Fibroblast of gingiva (primary cell): ENCODE measurements around the gene TMPRSS6.

Experiments
- DNase-seq: peaks from one replicate; pipeline ENCODE4 v3.0.0-alpha.2; 2011; ENCODE audit warnings: low read depth

The TMPRSS6 gene

DNA sequence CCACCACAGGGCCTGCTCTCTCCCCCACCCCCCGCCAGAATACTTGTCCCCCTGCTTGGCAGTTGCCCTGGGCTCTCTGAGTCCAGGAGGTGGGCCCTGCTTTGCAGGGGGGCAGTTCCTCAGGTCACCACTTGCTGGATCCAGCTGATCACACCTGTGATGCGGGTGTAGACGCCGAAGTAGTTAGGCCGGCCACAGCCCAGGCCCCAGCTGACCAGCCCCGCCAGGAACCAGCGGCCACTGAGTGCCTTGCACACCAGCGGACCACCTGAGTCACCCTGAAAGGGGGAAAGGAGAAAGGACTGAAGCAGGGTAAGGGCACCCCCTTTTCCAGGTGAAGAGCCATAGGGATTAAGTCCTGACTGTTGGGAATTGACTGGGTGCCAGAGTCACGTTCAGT, 43.6 kb downstream of the TMPRSS6 start:
- no peak for DNase-seq

DNA sequence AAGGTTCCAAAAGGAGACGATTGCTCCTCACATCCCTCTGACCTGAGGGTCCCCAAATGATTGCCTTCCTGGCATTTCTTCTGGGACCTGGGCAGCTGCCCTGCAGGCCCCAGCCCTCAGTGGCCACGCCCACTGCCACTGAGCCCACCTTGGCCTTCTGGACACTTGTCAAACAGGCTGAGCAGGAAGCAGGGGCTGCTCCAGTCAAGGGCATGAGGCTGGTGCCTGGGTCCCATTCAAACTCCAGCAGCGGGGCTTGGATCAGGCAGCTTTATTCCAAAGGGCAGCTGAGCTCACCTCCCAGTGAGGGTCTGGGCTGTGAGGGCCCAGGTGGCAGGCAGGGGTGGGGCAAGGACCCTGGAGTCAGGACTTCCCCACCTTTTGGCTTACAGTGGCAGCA, 44.3 kb downstream of the TMPRSS6 start:
- no peak for DNase-seq

- no peak for DNase-seq
Measured at GRCh38 chr22:37064553-37064952, 45.0 kb downstream of the TMPRSS6 start.

- no peak for DNase-seq
Measured at GRCh38 chr22:37063431-37064420, 45.8 kb downstream of the TMPRSS6 start.

GRCh38 chr22:37062702-37063381, 46.7 kb downstream of the TMPRSS6 start:
- no peak for DNase-seq

GRCh38 chr22:37062376-37062675, 47.2 kb downstream of the TMPRSS6 start:
- no peak for DNase-seq

GRCh38 chr22:37061611-37062375, 47.7 kb downstream of the TMPRSS6 start:
- no peak for DNase-seq

- DNase-seq: no peak
Measured at GRCh38 chr22:37060801-37061610, 48.5 kb downstream of the TMPRSS6 start.

DNA sequence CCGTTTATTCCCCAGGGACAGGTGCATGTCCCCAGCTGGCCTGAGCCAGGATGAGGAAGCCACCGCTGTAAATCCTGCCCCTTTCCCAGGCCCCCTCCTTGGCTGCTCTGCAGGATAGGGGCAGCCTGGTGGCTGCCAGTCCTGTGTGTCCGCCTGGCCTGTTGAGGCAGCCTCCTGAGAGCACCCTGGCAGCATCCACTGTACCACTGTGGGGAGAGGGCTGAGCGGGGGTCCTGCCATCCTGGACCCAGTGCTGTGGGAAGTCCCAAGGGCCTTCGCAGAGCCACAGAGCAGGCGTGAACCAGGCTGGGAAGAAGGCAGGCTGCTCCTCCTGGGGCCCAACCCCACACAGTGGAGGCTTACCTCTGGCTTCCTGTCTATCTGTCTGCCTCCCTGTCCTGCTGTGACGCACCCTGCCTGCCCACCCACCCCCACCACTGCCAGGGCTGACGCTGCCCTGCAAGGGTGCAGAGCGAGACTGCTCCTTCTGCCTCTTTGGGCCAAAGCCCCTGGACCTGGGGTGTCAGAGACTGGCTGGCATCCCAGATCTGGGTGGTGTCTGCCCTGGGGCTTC, 49.5 kb downstream of the TMPRSS6 start:
- no peak for DNase-seq

DNA sequence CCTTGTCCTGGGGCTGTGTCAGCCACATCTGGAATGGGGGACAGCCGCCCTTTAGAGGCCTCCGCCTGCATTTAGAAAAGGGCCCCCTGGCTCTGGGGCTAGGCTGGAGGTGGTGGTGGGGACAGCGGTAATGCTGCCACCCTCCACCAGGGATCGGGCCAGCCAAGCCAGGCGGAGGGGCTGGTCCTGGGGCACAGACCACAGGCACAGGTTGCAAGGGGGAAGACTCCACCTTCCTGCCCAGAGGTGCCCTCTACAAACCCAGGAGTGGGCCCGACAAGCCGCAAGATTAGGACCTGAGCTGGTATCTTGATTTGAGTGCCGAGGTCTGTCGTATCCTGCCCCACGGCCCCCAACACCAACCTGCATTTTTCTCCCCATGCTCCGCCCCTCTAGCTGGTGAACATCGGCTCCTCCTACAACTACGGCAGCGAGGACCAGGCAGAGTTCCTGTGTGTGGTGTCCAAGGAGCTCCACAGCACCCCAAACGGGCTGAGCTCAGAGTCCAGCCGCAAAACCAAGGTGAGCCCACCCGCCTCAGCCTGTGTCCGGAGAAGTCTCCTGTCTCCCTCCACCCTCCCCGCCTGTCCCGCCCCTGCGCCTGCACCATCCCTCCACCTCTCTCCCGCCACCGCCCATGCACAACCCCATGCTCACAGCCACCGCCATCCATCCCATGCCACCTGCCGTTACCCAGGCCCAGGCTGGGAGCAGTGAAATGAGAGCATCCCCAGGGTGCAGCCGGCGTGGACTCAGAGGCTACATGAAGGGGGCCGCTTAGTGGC, 50.4 kb downstream of the TMPRSS6 start:
- no peak for DNase-seq

DNA sequence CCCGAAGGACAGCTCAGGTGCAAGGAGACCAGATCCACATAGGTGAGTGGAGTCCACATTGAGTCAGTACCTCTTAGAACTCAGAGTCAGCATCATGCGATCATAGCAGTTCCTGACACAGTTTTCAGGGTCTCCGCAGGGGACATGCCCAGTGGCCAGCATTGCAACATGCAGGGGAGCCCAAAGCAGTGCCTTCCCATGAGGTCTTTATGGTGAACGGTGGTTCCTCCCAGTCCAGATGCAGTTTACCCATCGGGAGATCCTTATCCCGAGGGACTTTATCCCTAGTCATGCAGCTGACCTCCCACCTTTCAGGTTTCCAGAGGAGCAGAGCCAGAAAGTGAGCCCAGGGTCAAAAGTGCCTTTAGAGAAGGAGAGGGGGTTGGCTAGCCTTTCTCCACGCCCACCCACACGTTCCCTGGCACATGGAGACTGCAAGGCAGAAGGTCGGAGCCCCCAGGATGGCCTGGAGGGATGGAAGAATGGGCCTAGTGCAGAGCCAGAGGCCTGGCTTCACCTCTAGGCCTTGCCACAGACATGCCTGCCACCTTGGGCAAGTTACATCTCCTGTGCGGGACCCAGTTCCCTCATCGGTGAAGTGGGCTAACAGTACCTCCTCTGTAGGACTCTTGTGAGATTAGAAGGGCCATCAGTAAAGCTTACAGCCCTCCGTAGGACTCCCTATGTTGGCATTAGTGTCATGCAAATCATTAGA, 51.6 kb downstream of the TMPRSS6 start:
- no peak for DNase-seq

GRCh38 chr22:37057226-37057625, 52.3 kb downstream of the TMPRSS6 start:
- no peak for DNase-seq

DNA sequence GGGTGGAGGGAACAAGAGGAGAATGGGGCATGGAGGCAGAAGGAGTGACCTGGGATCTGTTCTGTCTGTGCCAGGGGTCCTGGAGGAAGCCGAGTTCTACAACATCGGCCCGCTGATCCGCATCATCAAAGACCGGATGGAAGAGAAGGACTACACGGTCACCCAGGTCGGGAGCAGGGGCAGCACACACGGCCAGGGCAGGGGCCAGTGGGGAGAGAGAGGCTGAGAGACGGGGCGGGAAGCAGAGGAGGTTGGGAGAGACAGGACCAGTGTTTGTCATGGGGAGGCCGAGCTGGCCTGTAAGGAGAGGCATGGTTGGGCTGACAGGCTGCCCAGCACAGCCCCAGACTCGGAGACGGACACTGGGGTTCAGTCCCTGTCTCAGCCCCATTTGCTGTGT, 53.3 kb downstream of the TMPRSS6 start:
- DNase-seq: no peak

GRCh38 chr22:37054600-37055365, 54.7 kb downstream of the TMPRSS6 start:
- no peak for DNase-seq

DNA sequence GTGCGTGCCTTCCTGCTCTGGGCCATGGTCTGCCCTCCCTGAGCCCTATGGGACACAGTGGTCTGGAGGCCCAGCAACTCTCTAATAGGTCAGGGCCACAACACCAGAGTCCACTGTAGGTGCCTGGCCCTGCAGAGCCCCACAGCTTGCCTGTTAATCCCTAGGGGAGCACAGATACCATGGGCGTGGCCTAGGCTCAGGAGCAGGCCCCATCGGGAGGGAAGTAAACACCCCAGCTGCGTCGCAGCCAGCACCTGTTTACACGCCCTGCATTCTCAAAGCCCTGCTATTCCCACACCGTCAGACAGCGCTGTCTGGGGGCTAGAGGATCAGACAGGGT, 55.5 kb downstream of the TMPRSS6 start:
- DNase-seq: no peak

DNA sequence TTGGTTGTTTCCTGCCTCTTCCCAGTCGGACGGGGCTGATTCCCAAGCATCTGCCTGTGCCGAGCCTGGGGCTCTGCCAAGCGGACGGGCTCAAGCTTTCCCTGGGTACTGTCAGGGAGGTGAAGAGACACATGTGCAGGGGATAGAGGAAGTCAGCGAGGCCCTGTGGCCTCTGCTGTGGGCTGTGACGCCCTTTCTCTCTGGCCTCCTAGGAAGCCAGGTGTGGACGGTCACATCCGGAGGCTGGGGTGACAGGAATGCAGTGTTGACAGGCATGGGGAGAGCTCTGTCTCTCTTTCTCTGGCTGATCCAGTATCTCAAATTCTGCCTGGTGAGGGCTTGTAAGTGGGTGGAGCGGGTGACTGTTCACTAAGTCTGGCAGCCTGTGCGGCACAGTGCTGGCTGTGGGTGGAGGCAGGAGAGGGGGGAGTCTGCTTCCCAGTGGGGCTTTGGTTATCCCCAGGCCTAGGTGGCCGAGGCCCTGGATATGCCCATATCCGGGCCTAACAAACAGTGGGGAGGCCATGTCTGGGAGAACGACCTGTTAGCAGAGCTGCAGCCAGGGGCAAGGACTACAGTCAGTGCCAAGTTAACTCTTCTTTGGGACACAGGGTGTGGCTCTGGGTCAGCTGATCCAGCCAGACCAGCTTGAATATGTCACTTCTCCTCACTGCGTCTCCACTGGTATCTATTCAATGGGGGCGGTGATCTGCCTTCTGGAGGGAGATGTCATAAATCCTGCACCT, 56.0 kb downstream of the TMPRSS6 start:
- DNase-seq: no peak

GRCh38 chr22:37052386-37053309, 56.9 kb downstream of the TMPRSS6 start:
- no peak for DNase-seq
